Gastrocnemius medialis (tissue), 4 donors: ENCODE measurements around the gene ARHGAP42. TPM values are rescaled to one million over a fixed set of nuclear protein-coding genes. Genes with fewer than 3 reads are reported as not detected.

ENCODE experiments used
- ATAC-seq, 2 donors: fragments of 150-250 bp; one replicate each; pipeline ENCODE4 v1.9.1; 2016
- DNase-seq, 2 donors: peaks; one replicate each; pipeline ENCODE4 v3.0.0-alpha.2; 2019
- H3K27ac ChIP-seq, 4 donors: fragments of 200-600 bp; sonication (generic); 1 replicate in 1 of 4; 2 replicates in 3 of 4; pipeline ENCODE4 v1.5.1; 2016 to 2018; ENCODE audit warnings: mild to moderate bottlenecking in 2 of 4, moderate library complexity in 1 of 4
- H3K27me3 ChIP-seq, 3 donors: fragments of 200-600 bp; sonication (generic) in 2 of 3; 1 replicate in 1 of 3; 2 replicates in 2 of 3; pipeline versions ENCODE4 v1.5.1 to v1.6.0; 2016 to 2019; ENCODE audit warnings: mild to moderate bottlenecking in 1 of 3, moderate library complexity in 1 of 3
- H3K36me3 ChIP-seq, 2 donors: fragments of 200-600 bp; sonication (generic) in 1 of 2; one replicate each; pipeline ENCODE4 v1.5.1; 2017 to 2018
- H3K4me1 ChIP-seq, 2 donors: fragments of 200-600 bp; sonication (generic) in 1 of 2; one replicate each; pipeline ENCODE4 v1.5.1; 2016 to 2017; ENCODE audit warnings: mild to moderate bottlenecking in 2 of 2
- H3K4me3 ChIP-seq, 4 donors: fragments of 200-600 bp; sonication (generic) in 3 of 4; 1 replicate in 1 of 4; 2 replicates in 3 of 4; pipeline ENCODE4 v1.5.1; 2016 to 2019; ENCODE audit warnings: mild to moderate bottlenecking in 2 of 4
- H3K9me3 ChIP-seq, 3 donors: fragments of 200-600 bp; sonication (generic) in 2 of 3; 1 replicate in 1 of 3; 2 replicates in 2 of 3; pipeline ENCODE4 v1.5.1; 2016 to 2019
- CTCF ChIP-seq, 5 experiments: fragments of 450-650 bp in 3 of 5; fragments of 200-600 bp in 2 of 5; sonication (generic) in 2 of 5; IDR thresholded peaks in 4 of 5; conservative IDR thresholded peaks in 1 of 5; 1 replicate in 4 of 5; 2 replicates in 1 of 5; pipeline ENCODE4 v1.5.1; 2016 to 2019; ENCODE audit warnings: antibody characterized with exemption in 5 of 5, mild to moderate bottlenecking in 3 of 5, moderate library complexity in 3 of 5
- POLR2A ChIP-seq, 2 donors: fragments of 450-650 bp; IDR thresholded peaks; one replicate each; pipeline ENCODE4 v1.6.1; 2017; ENCODE audit warnings: antibody characterized with exemption in 2 of 2, mild to moderate bottlenecking in 2 of 2, moderate library complexity in 2 of 2
- in situ Hi-C, 4 donors: fragments of 200-750 bp; cut with MboI; loops; one replicate each; pipeline versions ENCODE4 v1.15.0 to v1.8.0; 2017; ENCODE audit warnings: low sequenced_read_pairs in 4 of 4
- intact Hi-C: fragments of 100-400 bp; cut with DNase I; formaldehyde crosslinking; loops from one replicate; pipeline ENCODE4 v1.15.1; 2023; ENCODE audit warnings: low total_unique reads
- total RNA-seq, 4 donors: library from RNA; depleted of rRNA; stranded (reverse); fragments of >200 nt; gene quantifications; one replicate each; pipeline versions ENCODE4 v1.1.0 to v1.2.3, GENCODE V29; 2016

The ARHGAP42 gene
- total RNA-seq, 4 donors from 2014 or later: 6.0 to 13.9 (median 10.2) TPM

DNA sequence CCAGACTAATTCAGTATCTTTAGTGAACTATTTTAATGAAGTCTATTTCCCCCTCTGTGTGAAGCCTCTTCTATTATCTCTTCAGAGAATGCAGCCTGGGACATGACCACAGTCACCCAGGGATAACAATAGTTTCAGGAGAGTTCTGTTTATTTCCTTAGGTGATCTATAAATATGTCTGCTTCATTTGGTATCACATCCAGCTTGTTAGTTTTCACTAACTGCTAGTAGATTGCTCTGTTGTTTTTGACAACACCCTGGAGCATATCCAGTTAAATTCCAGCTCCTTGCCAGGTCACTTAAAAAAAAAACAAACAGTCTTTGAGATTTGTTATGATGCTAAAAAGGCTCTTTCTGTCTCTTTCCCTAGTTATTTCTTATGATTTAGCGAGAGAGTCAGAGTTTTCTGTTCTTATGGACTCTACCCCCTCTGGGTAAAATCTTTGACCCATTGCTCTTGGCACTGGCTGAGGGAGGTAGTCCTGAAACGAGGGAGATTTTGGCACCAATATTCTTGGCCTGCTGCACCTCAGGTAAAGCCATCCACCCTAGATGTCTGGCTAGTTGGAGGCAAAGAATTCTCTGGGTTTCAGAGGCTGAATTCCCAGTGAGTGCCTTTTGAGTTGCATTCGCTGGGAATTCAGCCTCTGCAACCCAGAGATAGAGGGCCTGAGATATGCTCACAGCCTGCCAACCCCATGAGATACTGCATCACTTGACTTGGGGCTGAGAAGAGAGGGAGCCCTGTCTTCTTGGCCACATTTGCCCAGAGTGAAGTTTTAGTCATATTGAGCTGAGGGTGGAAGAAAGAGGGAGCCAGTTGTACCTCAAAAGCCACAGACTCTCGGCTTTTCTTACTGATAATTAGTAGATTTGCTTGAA lies 283.4 kb downstream of the ARHGAP42 start:
- H3K27ac ChIP-seq: no peak overlapping the region
- in situ Hi-C loops (no loop called here), intact Hi-C loops (no loop called here)
- H3K4me1 ChIP-seq: no peaks in the 10 kb centered on the region
- TF ChIP-seq POLR2A (IDR thresholded peaks at IDR 0.05) (no peak), CTCF (IDR thresholded peaks at IDR 0.05 in 4 of 5, conservative IDR thresholded peaks at IDR 0.05 in 1 of 5) (no peak)
- no peaks in the 10 kb centered on the region for H3K27me3 ChIP-seq
- H3K4me3 ChIP-seq: no peak overlapping the region
- ATAC-seq (no peak), DNase-seq (no peak)
- peaks cover 0 to 23% of the 10 kb centered on the region in 2 donors for H3K36me3 ChIP-seq
- H3K9me3 ChIP-seq: no peaks in the 10 kb centered on the region

GRCh38 chr11:100972046-100972445 lies 285.0 kb downstream of the ARHGAP42 start:
- Histone ChIP-seq H3K9me3 (no peaks in the 10 kb centered on the region), H3K36me3 (peaks cover 0 to 22% of the 10 kb centered on the region in 2 donors), H3K27me3 (no peaks in the 10 kb centered on the region), H3K4me3 (no peak overlapping the region), H3K27ac (no peak overlapping the region), H3K4me1 (no peaks in the 10 kb centered on the region)
- TF ChIP-seq CTCF (IDR thresholded peaks at IDR 0.05 in 4 of 5, conservative IDR thresholded peaks at IDR 0.05 in 1 of 5) (no peak), POLR2A (IDR thresholded peaks at IDR 0.05) (no peak)
- intact Hi-C loops: no loop called here
- DNase-seq (no peak), ATAC-seq (no peak)
- in situ Hi-C loops: no loop called here

GRCh38 chr11:100978442-100978841 lies 291.4 kb downstream of the ARHGAP42 start:
- TF ChIP-seq POLR2A (IDR thresholded peaks at IDR 0.05): no peak
- TF ChIP-seq CTCF (IDR thresholded peaks at IDR 0.05 in 4 of 5, conservative IDR thresholded peaks at IDR 0.05 in 1 of 5): no peak
- Histone ChIP-seq H3K36me3 (peaks cover 0 to 27% of the 10 kb centered on the region in 2 donors), H3K4me1 (no peaks in the 10 kb centered on the region), H3K4me3 (no peak overlapping the region), H3K9me3 (no peaks in the 10 kb centered on the region), H3K27me3 (no peaks in the 10 kb centered on the region), H3K27ac (no peak overlapping the region)
- no peak for DNase-seq
- intact Hi-C loops (no loop called here), in situ Hi-C loops (no loop called here)
- ATAC-seq: no peak

GRCh38 chr11:100978939-100979338 lies 291.9 kb downstream of the ARHGAP42 start:
- H3K4me1 ChIP-seq: no peaks in the 10 kb centered on the region
- TF ChIP-seq POLR2A (IDR thresholded peaks at IDR 0.05) (no peak), CTCF (IDR thresholded peaks at IDR 0.05 in 4 of 5, conservative IDR thresholded peaks at IDR 0.05 in 1 of 5) (no peak)
- ATAC-seq: no peak
- intact Hi-C loops: no loop called here
- H3K27me3 ChIP-seq: no peaks in the 10 kb centered on the region
- no peak overlapping the region for H3K4me3 ChIP-seq
- in situ Hi-C loops: no loop called here
- H3K9me3 ChIP-seq: no peaks in the 10 kb centered on the region
- no peak overlapping the region for H3K27ac ChIP-seq
- H3K36me3 ChIP-seq: peaks cover 0 to 23% of the 10 kb centered on the region in 2 donors
- DNase-seq: no peak
